ENCODE results near the gene MGRN1.

The MGRN1 gene

DNA sequence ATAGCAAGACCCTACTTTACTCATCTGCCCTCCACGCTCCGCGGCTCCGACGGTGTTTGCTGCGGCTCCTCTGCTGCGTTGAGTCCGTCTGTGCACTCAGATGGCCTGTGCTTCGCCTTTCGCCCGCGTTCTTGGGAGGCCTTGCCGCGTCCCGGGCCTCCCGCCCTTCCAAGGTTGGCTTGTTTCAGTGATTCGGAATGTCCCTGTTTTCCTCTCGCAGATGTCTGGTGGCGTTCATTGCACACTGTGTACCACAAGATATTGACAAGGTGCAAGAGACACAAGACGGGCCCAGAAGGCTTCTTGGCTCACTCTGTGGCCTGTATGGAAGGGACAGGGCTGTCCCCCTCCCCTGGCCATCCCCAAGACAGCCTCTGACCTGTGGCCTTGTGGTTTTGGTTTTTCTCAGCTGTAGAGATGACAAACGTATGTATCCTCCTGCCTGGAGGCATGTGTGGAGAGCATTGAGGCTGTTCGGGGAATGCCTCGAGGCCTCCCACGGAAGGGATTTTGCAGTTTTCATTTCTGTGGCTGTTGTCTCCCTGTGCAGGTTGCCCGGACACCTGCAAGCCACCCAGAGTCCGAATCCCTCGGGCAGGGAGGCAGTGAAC lies 15.4 kb downstream of the MGRN1 start:
- TF ChIP-seq GABPA (IDR thresholded peaks at IDR 0.05; ENCODE audit: low read depth) (no peak), SPI1 (IDR thresholded peaks at IDR 0.05; ENCODE audit: borderline replicate concordance, low read depth) (no peak), POLR2AphosphoS5 (IDR thresholded peaks at IDR 0.05; ENCODE audit: low read depth) (no peak)
- TF ChIP-seq, protein P1, sequence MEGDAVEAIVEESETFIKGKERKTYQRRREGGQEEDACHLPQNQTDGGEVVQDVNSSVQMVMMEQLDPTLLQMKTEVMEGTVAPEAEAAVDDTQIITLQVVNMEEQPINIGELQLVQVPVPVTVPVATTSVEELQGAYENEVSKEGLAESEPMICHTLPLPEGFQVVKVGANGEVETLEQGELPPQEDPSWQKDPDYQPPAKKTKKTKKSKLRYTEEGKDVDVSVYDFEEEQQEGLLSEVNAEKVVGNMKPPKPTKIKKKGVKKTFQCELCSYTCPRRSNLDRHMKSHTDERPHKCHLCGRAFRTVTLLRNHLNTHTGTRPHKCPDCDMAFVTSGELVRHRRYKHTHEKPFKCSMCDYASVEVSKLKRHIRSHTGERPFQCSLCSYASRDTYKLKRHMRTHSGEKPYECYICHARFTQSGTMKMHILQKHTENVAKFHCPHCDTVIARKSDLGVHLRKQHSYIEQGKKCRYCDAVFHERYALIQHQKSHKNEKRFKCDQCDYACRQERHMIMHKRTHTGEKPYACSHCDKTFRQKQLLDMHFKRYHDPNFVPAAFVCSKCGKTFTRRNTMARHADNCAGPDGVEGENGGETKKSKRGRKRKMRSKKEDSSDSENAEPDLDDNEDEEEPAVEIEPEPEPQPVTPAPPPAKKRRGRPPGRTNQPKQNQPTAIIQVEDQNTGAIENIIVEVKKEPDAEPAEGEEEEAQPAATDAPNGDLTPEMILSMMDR (IDR thresholded peaks at IDR 0.05; ENCODE audit: insufficient read depth, low read length) = no peak
- TF ChIP-seq, protein P2, sequence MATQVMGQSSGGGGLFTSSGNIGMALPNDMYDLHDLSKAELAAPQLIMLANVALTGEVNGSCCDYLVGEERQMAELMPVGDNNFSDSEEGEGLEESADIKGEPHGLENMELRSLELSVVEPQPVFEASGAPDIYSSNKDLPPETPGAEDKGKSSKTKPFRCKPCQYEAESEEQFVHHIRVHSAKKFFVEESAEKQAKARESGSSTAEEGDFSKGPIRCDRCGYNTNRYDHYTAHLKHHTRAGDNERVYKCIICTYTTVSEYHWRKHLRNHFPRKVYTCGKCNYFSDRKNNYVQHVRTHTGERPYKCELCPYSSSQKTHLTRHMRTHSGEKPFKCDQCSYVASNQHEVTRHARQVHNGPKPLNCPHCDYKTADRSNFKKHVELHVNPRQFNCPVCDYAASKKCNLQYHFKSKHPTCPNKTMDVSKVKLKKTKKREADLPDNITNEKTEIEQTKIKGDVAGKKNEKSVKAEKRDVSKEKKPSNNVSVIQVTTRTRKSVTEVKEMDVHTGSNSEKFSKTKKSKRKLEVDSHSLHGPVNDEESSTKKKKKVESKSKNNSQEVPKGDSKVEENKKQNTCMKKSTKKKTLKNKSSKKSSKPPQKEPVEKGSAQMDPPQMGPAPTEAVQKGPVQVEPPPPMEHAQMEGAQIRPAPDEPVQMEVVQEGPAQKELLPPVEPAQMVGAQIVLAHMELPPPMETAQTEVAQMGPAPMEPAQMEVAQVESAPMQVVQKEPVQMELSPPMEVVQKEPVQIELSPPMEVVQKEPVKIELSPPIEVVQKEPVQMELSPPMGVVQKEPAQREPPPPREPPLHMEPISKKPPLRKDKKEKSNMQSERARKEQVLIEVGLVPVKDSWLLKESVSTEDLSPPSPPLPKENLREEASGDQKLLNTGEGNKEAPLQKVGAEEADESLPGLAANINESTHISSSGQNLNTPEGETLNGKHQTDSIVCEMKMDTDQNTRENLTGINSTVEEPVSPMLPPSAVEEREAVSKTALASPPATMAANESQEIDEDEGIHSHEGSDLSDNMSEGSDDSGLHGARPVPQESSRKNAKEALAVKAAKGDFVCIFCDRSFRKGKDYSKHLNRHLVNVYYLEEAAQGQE (IDR thresholded peaks at IDR 0.05; ENCODE audit: insufficient replicate concordance, low read depth) = no peak
- Histone ChIP-seq H3K4me3 (replicated peaks; ENCODE audit: insufficient read depth, low read length) (no peak overlapping the region), H3K27me3 (ENCODE audit: insufficient read depth, poor library complexity, severe bottlenecking) (no peaks in the 10 kb centered on the region), H3K27ac (replicated peaks) (no peak overlapping the region)
- no peak for DNase-seq (ENCODE audit: low read depth in 1 of 2, low spot score in 1 of 2)

DNA sequence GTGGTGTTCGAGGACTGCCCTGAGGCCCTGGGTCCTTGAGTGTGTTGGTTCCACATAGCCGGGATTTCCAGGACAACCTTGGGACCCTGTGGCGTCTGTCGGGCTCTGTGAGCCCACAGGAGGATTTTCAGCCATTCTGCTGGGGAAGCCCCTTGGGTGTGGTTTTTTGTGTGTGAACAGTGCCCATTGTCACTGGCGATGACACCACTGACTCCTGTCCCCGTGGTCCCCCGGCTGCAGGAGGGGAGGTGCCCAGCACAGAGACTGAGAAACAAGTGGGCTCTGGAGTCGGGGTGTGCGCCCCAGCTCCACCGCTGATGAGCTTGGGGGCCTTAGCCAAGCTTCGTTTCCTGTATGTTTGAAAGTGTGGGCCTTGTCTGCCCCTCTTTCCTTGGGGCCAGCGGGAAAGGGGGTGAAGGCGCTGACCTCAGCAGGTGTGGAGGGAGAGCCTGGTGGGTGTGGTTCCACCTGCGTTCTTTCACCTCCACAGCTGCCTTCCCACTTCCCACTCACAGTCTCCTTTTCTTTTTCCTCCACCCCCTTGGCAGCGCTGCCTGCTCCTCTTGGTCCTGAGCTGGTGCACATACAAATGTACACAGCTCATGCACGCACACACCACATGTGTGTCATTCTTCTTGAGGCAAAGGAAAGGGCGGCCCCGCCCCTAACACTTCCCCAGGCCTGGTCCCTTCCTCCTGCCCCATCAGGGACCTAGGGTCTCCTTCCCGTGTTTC lies 16.1 kb downstream of the MGRN1 start:
- no peak overlapping the region for H3K4me3 ChIP-seq (replicated peaks; ENCODE audit: insufficient read depth, low read length)
- no peaks in the 10 kb centered on the region for H3K27me3 ChIP-seq (ENCODE audit: insufficient read depth, poor library complexity, severe bottlenecking)
- H3K27ac ChIP-seq (replicated peaks) = no peak overlapping the region
- DNase-seq (ENCODE audit: low read depth in 1 of 2, low spot score in 1 of 2) = no peak
- TF ChIP-seq GABPA (IDR thresholded peaks at IDR 0.05; ENCODE audit: low read depth) (no peak), SPI1 (IDR thresholded peaks at IDR 0.05; ENCODE audit: borderline replicate concordance, low read depth) (no peak), POLR2AphosphoS5 (IDR thresholded peaks at IDR 0.05; ENCODE audit: low read depth) (no peak)
- TF ChIP-seq, protein P2 (IDR thresholded peaks at IDR 0.05; ENCODE audit: insufficient replicate concordance, low read depth) = no peak

DNA sequence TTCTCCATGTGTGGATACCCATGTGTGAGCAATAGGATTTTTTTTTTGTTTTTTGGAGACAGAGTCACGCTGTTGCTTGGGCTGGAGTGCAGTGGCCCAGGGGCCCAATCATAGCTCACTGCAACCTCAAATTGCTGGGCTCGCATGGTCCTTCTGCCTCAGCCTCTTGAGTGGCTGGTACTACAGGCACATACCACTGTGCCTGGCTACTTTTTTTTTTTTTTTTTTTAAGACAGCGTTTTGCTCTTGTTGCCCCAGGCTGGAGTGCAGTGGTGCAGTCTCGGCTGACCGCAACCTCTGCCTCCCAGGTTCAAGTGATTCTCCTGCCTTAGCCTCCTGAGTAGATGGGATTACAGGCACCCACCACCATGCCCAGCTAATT lies 16.7 kb downstream of the MGRN1 start:
- DNase-seq (ENCODE audit: low read depth in 1 of 2, low spot score in 1 of 2) = no peak
- TF ChIP-seq GABPA (IDR thresholded peaks at IDR 0.05; ENCODE audit: low read depth) = no peak
- TF ChIP-seq, protein P2 (IDR thresholded peaks at IDR 0.05; ENCODE audit: insufficient replicate concordance, low read depth) = no peak
- TF ChIP-seq POLR2AphosphoS5 (IDR thresholded peaks at IDR 0.05; ENCODE audit: low read depth) = no peak
- TF ChIP-seq, protein P1 (IDR thresholded peaks at IDR 0.05; ENCODE audit: insufficient read depth, low read length) = no peak
- H3K27me3 ChIP-seq (ENCODE audit: insufficient read depth, poor library complexity, severe bottlenecking) = no peaks in the 10 kb centered on the region
- H3K27ac ChIP-seq (replicated peaks) = no peak overlapping the region
- H3K4me3 ChIP-seq (replicated peaks; ENCODE audit: insufficient read depth, low read length) = no peak overlapping the region
